Urinary bladder (tissue), 4 donors: ENCODE data around the gene SGPP1. TPM values are rescaled to one million over a fixed set of nuclear protein-coding genes. Genes with fewer than 3 reads are reported as not detected.
"Not testable (repeated sequence)": the region's sequence is repeated elsewhere in the genome, so short reads cannot be mapped to it uniquely, and the experiment has no call there.

ENCODE experiments used
- DNase-seq: peaks from one replicate; pipeline ENCODE4 v3.0.0-alpha.2; 2015; ENCODE audit errors: extremely low spot score
- H3K27ac ChIP-seq: one replicate; pipeline ENCODE4 v1.5.1; 2013; ENCODE audit warnings: low read depth, mild to moderate bottlenecking, moderate library complexity
- H3K36me3 ChIP-seq: one replicate; pipeline ENCODE4 v1.6.1; 2013; ENCODE audit warnings: mild to moderate bottlenecking, moderate library complexity; ENCODE audit not compliant: insufficient read depth
- H3K4me1 ChIP-seq: one replicate; pipeline ENCODE4 v1.6.1; 2013; ENCODE audit warnings: mild to moderate bottlenecking, moderate library complexity; ENCODE audit not compliant: insufficient read depth
- H3K4me3 ChIP-seq: one replicate; pipeline ENCODE4 v1.5.1; 2013; ENCODE audit warnings: low read depth, low read length
- WGBS: extraction: QIAGEN DNeasy Blood & Tissue Kit; methylation state at CpG from one replicate; pipeline ENCODE4 v1.1.7; 2013; 5-methylcytosine and 5-hydroxymethylcytosine counted together
- polyA plus RNA-seq: library from polyadenylated mRNA; stranded (reverse); fragments of 200-250 nt; gene quantifications from one replicate; pipeline ENCODE4 v1.2.3, GENCODE V29; 2013
- total RNA-seq: library from RNA; depleted of rRNA; stranded (reverse); fragments of >200 nt; gene quantifications from one replicate; pipeline ENCODE4 v1.2.3, GENCODE V29; 2014
- donor health status: healthy with polysubstance abuse.
- donor health status: healthy.

The SGPP1 gene
- total and polyA plus RNA-seq, 2 donors = 13.0 to 40.1 TPM

DNA sequence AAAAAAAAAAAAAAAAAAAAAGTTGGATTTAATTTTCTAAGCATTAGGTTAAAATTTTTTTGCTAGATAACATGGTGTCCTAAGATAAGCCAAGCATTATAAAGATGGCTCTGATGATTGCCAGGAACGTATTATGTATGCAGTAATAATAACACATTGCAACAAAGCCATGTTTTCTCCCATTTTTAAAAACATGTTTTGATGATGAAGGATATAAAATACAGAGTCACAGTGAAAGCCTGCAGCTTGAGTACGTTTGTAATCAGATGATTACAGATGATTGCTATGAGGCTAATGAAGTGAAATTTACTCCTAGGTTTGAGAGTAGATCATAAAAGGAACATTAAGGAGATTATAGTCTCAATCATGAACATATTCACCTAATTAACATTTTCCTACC, 72.9 kb downstream of the SGPP1 start:
- Histone ChIP-seq H3K27ac (no peak overlapping the region), H3K4me1 (no peaks in the 10 kb centered on the region), H3K36me3 (peaks cover 2% of the 10 kb centered on the region), H3K4me3 (no peak overlapping the region)
- 71% methylated on average over 2 of the region's 2 CpGs for WGBS
- no peak for DNase-seq

- peaks cover 2% of the 10 kb centered on the region for H3K36me3 ChIP-seq
- 95% methylated on average over 2 of the region's 2 CpGs for WGBS
- no peak overlapping the region for H3K27ac ChIP-seq
- no peak overlapping the region for H3K4me3 ChIP-seq
- H3K4me1 ChIP-seq = no peaks in the 10 kb centered on the region
- no peak for DNase-seq
Measured at GRCh38 chr14:63654346-63654745, 73.5 kb downstream of the SGPP1 start.

DNA sequence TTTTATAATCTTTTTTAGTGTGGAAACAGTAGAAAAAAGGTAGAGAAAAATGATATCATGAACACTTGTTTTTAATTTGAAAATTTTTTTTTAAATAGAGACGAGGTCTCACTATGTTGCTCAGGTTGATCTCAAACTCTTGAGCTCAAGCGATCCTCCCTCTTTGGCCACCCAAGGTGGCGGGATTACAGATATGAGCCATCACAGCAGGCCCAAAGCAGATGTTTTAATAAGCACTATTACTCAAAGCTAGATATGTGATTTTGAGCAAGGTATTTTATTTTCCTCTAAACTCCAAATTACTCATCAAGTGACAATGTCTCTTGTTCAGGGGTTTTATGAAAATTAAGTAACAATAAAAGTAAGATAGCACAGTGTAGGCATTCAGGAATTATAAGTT, 75.5 kb downstream of the SGPP1 start:
- peaks cover 1% of the 10 kb centered on the region for H3K36me3 ChIP-seq
- DNase-seq = no peak
- 94% methylated on average over 3 of the region's 3 CpGs for WGBS

GRCh38 chr14:63650256-63650952, 77.5 kb downstream of the SGPP1 start:
- no peak for DNase-seq
- Histone ChIP-seq H3K4me3 (no peak overlapping the region), H3K36me3 (no peaks in the 10 kb centered on the region), H3K4me1 (no peaks in the 10 kb centered on the region), H3K27ac (no peak overlapping the region)
- WGBS = 85% methylated on average over 3 of the region's 3 CpGs

More for the DNA sequence above, 75.5 kb downstream of the SGPP1 start:
- Histone ChIP-seq H3K4me3 (no peak overlapping the region), H3K27ac (no peak overlapping the region), H3K4me1 (no peaks in the 10 kb centered on the region)

DNA sequence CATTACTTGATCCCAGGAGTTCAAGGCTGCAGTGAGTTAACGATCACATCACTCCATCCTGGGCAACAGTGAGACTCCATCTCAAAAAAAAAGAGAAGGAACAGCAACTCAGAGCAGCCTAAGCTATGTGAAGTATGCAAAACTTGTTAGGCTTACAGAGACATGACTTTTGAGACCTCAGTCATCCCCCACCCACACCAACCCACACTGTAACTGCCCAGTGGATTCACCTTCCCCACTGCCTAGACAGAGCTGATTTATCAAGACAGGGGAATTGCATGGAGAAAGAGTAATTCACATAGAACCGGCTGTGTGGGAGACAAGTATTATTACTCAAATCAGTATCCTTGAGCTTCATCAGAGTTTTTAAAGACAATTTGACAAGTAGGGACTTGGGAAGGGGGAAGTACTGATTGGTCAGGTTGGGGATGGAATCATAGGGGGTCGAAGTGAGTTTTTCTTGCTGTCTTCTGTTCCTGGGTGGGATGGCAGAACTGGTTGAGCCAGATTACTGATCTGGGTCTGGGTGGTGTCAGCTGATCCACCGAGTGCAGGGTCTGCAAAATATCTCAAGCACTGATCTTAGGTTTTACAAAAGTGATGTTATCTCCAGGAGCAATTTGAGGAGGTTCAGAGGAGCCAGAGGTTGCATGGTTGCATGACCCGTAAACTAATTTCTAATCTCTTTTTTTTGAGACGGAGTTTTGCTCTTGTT, 80.0 kb downstream of the SGPP1 start:
- 65% methylated on average over 6 of the region's 6 CpGs for WGBS
- no peak overlapping the region for H3K4me3 ChIP-seq
- DNase-seq = no peak
- no peaks in the 10 kb centered on the region for H3K36me3 ChIP-seq
- H3K27ac ChIP-seq = no peak overlapping the region
- H3K4me1 ChIP-seq = no peaks in the 10 kb centered on the region

DNA sequence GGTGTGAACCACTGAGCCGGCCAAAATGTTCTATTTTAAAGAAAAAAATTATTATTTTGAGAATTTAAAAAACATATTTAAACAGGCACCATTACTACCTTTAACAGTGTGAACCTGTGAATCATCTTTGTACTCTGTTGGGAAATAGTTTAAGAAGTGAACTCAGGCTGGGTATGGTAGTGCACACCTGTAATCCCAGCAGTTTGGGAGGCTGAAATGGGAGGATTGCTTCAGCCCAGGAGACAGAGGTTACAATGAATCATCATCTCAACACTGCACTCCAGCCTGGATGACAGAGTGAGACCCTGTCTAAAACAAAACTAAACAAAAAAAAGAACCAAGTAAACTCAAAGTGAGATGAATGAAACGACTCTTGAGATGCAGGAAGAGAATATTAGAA, 83.1 kb downstream of the SGPP1 start:
- Histone ChIP-seq H3K4me1 (no peaks in the 10 kb centered on the region), H3K36me3 (no peaks in the 10 kb centered on the region), H3K4me3 (no peak overlapping the region), H3K27ac (no peak overlapping the region)
- WGBS = 88% methylated on average over 2 of the region's 2 CpGs
- DNase-seq = no peak

DNA sequence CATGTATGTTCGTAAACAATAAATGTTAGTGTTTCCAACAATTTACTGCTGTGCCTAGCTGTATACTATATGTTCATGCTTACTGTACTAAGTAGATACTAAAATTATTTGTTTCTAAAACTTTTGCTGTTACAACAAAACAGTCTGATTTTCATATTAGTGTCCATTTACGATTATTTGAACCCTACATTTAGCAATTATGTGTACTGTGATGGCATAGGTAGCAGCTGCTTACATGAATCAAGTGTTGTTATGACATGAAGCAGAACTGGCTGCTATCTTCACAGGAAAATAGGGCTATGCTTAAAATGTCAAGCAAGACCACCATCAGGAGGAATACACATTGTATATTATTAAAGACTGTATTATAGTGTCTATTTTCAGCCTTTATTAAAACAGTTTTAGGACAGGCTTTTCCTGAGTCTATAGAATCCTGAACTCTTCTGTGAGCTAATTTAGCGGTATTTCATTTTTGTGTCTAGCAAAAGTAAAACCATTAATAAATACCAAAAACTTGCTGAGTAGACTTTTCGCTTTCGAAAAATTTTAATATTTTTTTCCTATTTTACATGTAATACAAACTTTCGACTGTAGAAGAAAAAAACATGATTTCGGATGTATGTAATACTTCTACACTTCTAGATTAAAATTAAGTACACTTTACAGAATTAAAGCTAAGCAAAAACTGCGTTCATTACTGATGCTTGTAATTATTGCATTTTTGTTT, 85.0 kb downstream of the SGPP1 start:
- peak overlapping the region; percentile 31 for H3K4me3 ChIP-seq
- no peaks in the 10 kb centered on the region for H3K4me1 ChIP-seq
- H3K27ac ChIP-seq = no peak overlapping the region
- DNase-seq = no peak
- no peaks in the 10 kb centered on the region for H3K36me3 ChIP-seq
- WGBS = 59% methylated on average over 8 of the region's 8 CpGs

DNA sequence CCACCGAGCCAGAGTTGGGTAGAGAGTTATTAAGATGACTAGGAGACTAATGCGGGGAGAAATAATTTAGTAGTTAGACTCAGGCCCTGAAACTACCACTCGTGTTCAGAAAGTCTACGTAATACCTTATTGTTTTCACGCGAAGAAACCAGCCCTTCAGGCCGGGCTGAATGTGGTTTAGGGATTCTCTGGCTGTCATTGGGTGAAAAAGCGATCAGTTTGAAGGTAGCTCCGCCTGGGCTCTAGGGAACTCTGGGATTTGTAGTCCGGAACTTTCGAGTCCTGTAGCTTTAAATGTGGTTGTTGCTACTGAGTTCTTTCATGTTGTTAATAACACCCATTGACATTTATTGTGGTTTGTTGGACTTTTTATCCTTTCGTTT, 85.6 kb downstream of the SGPP1 start:
- WGBS = under 1% methylated on average over 12 of the region's 12 CpGs
- peak overlapping the region; percentile 55 for H3K27ac ChIP-seq
- H3K4me1 ChIP-seq = no peaks in the 10 kb centered on the region
- H3K4me3 ChIP-seq = peak overlapping the region; percentile 31
- H3K36me3 ChIP-seq = no peaks in the 10 kb centered on the region
- DNase-seq = peak; percentile 96

DNA sequence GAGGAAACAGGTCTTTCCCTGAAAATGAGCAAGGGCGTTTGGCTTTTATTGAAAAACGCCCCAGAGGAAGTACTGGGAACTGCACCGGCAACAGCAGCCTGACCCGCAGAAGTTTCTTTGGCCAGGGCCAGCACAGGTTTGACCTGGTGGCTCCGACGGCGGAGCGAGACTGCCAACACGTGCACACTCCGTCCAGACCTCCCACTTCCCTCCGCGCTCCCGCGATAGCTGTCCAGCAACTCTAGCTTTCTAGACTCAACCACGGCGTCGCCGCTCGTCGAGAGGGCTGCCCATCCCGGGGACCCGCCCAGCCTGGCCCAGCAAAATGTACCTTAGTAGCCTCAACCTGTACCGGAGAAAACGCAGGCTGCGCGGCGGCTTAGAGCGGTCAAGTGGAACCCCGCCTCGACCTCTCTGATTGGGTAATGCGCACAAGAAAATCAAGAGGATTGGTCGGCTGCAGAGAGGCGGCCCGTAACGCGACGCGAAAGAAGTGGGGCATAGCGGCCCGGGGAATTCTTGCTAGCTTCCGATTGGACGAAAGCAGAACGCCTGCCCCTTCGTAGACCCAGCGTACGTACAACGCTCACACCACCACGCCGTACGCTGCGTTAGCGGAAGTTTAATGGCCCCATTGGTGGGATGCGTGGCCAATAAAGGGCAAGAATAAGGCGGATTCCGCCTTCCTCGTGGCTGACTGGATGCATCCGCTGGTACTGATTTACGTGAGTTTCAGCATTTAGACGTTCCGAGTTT, 86.2 kb downstream of the SGPP1 start, which contains the start of gene WDR89:
TSS of gene WDR89 (minus strand) at position 399 of the 756 bp plus-strand sequence. CDS start 41,929 bp downstream, outside the sequence.
- no peaks in the 10 kb centered on the region for H3K36me3 ChIP-seq
- peak within 1 kb of the TSS; percentile 86 for H3K27ac ChIP-seq
- peak; percentile 98 for DNase-seq
- H3K4me1 ChIP-seq = no peaks in the 10 kb centered on the region
- peak within 1 kb of the TSS; percentile 35 for H3K4me3 ChIP-seq
- WGBS = under 1% methylated on average over 60 of the region's 60 CpGs

DNA sequence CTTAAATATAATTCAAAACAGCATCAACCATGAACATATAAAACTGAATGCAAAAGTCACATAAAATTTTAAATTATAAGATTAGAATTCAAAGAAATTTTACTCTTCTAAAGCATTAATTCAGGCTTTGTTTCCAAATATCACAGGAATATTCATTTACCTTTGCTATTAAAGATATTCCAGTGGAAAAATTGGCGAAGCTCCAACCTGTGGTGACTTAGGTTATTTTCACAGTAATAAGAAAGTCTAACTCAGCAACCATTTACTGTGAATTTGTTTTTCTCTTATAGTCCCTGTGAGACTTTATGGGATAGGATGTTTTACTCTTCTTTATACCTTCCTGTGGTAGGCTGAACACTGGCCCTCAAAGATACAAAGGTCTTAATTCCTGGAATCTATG, 89.4 kb downstream of the SGPP1 start:
- Histone ChIP-seq H3K36me3 (no peaks in the 10 kb centered on the region), H3K27ac (no peak overlapping the region), H3K4me1 (no peaks in the 10 kb centered on the region), H3K4me3 (no peak overlapping the region)
- no peak for DNase-seq
- whole genome bisulfite sequencing = 91% methylated on average over 1 of the region's 1 CpG

DNA sequence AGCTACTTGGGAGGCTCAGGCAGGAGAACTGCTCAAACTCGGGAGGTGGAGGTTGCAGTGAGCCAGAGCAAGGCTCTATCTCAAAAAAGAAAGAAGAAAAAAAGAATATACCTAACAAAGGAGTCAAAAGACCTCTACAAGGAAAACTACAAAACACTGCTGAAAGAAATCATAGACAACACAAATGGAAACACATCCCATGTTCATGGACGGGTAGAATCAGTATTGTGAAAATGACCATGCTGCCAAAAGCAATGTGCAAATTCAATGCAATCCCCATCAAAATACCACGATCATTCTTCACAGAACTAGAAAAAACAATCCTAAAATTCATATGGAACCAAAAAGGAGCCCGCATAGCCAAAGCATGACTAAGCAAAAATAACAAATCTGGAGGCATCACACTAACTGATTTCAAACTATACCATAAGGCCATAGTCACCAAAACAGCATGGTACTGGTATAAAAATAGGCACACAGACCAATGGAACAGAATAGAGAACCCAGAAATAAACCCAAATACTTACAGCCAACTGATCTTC, 91.7 kb downstream of the SGPP1 start:
- not testable (repeated sequence) for H3K27ac ChIP-seq, DNase-seq
- 93% methylated on average over 4 of the region's 4 CpGs for WGBS

More for the DNA sequence above, 91.7 kb downstream of the SGPP1 start:
- H3K36me3 ChIP-seq, H3K4me3 ChIP-seq, H3K4me1 ChIP-seq: not testable (repeated sequence)
